NCI-H774 (cell line): ENCODE results near the gene ATRIP.
"Not testable (repeated sequence)": the region's sequence is repeated elsewhere in the genome, so short reads cannot be mapped to it uniquely, and the experiment has no call there.

ENCODE experiments used
- DNase-seq: peaks from one replicate; lab custom pipeline; 2025; lab: John Stamatoyannopoulos, UW

The ATRIP gene

DNA sequence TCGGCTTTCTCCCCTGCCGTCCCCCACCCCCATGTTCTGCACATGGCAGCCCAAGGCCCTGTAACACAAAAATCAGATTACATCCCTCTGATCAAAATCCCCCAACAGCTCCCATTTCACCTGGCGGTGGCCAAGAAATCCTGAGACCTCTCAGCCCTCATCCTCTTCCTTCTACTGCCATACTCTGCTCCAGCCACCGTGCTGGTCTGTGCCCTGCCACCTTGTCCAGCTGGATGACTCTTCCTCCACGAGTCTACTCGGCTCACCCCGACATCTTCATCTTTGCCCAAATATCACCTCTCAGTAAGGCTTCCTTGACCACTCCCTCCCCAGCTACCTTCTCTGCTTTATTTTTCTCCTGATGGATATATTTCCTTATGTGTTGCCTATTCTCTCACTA is 9.7 kb upstream of the ATRIP start:
- no peak for DNase-seq

DNA sequence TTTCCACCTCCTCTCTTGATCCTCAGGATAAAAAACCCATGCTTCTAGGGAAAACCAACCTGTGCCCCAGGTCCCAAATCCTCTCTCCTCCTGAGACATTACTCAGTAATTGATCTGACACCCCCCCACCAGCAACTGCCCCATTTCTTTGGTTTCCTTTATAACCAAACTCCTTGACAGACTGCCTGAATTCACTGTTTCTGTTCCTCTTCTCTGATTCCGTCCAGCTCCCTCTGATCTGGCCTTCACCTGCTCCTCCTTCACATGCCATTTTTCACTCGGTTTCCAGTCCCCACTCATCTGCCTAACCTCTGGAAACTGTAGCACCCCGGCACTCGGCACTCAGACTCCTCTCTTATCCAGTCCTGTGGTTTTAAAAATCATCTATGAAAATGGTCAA is 8.7 kb upstream of the ATRIP start:
- no peak for DNase-seq

DNA sequence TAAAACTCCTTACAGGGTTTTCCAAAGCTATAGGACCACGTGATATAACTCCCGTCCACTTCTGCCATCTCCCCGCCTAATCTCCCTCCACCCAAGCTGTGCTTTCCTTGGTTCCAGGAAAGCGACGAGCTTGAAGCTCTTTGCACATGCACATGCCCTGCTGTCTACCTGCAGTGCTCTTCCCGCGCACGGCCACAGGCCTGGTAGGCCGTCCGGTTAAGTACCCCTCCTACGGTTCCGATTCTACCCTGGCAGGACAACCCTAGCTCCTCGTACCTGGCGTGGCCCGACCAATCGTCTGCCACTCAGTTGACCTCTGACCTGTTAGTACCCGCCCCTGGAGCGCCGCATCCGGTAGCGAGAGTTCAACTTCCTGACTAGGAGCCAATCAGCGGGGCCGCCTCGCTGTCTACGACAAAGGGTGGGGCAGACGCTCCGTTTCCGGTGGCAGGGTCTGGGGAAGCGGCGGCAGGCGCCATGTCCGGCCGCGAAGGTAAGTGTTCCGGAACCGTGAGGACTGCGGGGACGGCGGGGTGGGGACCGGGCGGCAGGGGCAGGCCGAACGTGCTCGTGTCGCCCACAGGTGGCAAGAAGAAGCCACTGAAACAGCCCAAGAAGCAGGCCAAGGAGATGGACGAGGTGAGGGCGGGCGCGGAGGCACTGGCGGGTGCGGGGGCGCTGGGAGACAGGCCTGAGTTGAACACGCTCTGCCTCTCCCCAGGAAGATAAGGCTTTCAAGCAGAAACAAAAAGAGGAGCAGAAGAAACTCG is 6.5 kb upstream of the ATRIP start, which contains the start of the genes CCDC51 and TMA7:
CCDC51 (minus strand) TSS at position 300 of the 770 bp plus-strand sequence. CDS start 4,991 bp downstream, outside the sequence.
TMA7 (plus strand) TSS at position 438 of the 770 bp plus-strand sequence; CDS start at position 478, 40 bp downstream.
- DNase-seq: peak; percentile 91

DNA sequence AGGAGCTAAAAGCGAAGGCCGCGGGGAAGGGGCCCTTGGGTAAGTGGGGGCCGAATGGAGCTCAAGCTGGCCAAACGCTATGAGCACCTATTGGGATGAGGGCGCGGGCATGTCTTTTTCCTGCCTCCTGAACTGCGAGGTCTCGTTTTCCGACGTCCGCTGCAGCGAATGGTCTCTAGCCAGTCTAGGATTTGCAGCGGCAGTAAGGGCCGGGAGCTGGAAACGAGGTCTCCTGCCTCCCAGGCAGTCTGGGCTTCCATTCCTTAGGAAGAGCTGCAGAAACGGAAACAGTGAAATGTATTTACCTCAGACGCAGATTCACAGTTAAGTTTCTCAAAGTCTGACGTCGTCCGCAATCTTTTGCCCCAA is 6.0 kb upstream of the ATRIP start:
- DNase-seq: no peak

DNA sequence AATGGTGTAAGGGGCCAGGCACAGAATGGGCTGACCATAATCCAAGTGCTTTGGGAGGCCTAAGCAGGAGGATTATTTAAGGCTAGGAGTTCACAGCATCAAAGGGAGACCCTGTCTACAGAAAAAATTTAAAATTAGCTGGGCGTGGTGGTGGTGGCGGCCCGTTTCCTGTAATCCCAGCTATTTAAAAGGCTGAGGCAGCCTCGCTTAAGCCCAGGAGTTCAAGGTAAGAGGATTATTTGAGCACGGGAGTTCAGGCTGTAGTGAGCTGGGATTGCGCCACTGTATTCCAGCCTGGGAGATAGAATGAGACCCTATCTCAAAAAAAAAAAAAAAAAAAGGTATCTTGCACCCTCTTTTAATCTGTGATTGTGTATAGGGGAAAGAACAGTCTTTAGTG is 4.6 kb upstream of the ATRIP start:
- DNase-seq: no peak

DNA sequence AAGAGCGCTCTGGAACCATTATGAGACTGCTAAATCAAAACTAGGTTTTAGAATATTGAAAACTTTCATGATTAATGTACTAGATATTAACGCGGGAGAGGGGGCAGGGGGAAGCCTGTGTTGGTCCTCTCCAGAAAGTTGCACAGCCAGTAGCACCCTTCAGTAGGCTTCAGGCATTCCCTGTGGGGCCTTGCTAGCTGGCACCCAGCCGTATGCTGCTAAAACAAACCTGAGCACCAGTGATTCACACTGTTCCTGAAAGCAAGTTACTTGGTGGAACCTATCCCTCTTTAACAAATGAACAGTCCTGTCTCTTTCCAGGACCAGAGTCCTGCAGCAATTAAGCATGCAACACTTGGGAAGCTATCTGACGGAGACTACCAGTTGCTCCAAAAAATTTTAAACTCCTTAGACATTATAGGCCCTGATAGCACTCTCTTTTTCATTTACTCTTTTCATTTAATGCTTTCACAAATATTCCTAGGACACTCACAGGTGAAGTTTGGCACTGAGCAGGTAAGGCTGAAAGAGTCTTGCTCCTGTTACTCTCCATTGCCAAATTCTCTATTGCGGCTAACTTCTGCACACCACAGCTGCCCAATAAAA is 1.2 kb upstream of the ATRIP start:
- DNase-seq: no peak

DNA sequence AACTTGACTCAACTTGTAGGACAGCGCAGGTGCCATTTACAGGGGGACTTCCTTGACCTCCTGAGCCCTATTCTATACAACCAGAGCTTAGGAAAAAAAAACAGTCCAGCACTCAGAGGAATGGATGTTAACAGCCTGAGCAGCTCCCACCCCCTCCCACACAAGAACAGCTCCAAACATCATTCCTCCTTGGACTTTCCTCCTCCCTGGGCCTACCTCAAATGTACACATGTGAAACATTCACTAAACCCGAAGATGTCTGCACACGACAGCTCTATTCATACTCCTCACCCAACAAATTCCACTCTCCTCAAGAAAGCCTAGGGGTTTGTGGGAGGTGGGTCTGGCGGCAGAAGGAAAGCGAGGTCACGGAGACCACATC is 503 bp upstream of the ATRIP start:
- no peak for DNase-seq

DNA sequence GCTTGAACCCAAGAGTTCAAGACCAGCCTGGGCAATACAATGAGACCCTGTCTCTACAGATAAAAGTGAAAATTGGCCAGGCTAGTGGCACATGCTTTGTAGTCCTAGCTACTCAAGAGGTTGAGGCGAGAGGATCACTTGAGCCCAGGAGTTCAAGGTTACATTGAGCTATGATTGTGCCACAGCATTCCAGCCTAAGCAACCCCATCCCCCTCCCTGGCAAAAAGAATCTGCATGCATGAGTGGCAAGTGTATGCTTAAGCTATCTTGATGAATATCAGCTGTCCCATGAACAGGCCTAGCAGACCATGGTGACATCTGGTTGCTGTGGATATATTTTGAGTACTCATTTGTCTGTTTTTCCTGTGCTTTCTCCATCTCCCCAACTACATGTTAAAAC is 4.7 kb downstream of the ATRIP start:
- no peak for DNase-seq

DNA sequence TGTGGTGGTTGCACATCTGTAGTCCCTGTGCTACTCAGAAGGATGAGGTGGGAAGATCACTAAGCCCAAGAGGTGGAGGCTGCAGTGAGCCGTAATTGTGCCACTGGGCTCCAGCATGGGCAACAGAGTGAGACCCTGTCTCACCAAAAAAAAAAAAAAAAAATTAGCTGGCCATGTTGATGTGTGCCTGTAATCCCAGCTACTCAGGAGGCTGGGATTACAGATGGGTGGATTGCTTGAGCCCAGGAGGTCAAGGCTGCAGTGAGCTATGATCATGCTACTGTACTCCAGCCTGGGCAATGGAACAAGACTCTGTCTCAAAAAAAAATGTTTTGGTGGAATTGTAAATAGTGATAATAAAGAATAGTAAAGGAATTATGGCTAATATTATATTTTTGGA is 9.9 kb downstream of the ATRIP start:
- no peak for DNase-seq

DNA sequence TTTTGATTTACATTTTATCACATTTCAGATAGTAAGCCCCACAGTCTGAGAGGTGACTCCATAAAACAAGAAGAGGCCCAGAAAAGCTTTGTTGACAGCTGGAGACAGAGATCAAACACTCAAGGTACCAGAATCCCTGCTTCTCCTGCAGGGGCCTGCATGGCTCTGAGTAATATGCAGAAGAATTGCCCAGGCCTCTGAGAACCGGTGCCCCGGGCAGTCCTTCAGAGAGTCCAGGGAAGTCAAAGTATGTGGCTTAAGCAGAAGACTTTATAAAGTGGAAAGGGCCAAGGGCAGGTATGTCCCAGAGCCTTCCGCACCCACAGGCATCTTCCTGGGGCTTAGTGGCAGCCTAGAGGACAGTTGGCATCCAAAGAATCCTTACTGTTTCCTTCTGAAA is 12.8 kb downstream of the ATRIP start:
- DNase-seq: no peak

DNA sequence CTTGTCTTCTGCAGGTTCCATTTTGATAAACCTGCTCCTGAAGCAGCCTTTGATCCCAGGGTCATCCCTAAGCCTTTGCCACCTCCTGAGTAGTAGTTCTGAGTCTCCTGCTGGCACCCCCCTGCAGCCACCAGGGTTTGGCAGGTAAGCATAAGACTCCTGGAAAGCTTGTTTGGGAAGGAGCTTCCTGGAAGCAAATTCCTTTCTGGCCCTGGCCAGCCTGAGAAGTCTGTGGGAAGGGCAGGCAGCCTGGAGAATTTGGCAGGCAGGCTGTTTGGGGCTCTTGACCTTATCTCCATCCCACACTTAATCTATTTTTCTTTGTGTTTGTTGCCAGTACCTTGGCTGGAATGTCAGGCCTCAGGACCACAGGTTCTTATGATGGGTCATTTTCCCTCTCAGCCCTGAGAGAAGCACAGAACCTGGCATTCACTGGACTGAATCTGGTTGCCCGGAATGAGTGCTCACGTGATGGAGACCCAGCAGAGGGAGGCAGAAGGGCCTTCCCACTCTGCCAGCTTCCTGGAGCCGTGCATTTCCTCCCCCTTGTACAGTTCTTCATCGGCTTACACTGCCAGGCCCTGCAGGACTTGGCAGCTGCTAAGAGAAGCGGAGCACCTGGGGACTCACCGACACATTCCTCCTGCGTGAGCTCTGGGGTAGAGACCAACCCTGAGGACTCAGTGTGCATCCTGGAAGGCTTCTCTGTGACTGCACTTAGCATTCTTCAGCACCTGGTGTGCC is 13.4 kb downstream of the ATRIP start:
- no peak for DNase-seq

DNA sequence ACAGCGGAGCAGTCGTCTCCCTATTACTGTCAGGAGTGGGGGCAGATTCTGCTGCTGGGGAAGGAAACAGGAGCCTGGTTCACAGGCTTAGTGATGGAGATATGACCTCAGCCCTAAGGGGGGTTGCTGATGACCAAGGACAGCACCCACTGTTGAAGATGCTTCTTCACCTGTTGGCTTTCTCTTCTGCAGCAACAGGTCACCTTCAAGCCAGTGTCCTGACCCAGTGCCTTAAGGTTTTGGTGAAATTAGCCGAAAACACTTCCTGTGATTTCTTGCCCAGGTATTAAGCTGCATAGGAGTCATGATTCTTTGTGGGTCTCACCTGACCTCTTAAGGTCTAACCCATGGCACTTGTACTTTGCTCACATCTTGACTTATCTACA is 14.0 kb downstream of the ATRIP start:
- no peak for DNase-seq

DNA sequence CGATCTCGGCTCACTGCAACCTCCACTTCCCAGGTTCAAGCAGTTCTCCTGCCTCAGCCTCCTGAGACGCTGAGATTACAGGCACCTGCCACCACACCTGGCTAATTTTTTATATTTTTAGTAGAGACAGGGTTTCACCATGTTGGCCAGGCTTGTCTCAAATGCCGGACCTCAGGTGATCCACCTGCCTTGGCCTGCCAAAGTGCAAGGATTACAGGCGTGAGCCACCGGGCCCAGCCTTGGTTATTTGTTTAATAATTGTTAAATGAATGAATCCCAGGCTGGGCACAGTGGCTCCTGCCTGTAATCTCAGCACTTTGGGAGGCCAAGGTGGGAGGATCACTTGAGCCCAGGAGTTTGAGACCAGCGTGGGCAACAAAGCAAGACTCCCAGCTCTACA is 15.2 kb downstream of the ATRIP start:
- not testable (repeated sequence) for DNase-seq

DNA sequence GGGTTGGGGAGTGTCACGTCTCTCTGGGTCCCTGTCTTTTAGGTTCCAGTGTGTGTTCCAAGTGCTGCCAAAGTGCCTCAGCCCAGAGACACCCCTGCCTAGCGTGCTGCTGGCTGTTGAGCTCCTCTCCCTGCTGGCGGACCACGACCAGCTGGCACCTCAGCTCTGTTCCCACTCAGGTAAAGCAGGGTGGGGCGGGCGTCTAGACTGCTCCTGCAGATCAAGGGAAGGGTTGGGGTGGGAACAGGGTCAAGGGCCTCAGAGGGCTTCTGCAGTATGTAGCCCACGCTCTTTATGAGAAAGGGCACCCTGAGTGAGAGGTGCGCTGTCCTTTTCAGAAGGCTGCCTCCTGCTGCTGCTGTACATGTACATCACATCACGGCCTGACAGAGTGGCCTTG is 17.2 kb downstream of the ATRIP start:
- DNase-seq: no peak

DNA sequence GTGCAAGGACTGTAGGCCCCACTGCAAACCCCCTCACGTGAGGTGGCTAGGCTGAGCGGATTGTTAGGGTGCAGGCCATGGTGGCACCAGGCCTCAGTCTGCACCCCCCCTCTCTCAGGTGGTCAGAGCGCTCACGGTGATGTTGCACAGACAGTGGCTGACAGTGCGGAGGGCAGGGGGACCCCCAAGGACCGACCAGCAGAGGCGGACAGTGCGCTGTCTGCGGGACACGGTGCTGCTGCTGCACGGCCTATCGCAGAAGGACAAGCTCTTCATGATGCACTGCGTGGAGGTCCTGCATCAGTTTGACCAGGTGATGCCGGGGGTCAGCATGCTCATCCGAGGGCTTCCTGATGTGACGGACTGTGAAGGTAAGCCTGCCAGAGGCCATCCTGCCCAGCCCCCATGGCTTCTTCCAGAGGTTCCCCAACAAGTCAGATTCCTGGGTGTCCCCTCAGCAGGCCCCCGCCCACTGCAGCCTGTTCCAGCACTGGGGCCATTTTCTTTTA is 18.2 kb downstream of the ATRIP start:
- DNase-seq: no peak

DNA sequence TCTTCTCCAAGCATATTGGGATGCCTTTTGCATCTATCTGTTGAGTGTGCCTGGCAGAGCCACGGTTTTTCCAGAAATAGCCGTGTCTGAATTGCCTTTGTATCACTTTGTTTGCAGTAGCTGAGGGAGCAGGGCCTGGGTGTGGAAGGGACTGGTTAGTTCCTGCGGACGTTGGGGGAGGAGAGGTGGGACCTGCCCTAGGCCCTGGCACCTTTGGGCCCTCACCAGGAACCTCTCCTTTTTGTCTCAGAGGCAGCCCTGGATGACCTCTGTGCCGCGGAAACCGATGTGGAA is 18.6 kb downstream of the ATRIP start:
- no peak for DNase-seq

DNA sequence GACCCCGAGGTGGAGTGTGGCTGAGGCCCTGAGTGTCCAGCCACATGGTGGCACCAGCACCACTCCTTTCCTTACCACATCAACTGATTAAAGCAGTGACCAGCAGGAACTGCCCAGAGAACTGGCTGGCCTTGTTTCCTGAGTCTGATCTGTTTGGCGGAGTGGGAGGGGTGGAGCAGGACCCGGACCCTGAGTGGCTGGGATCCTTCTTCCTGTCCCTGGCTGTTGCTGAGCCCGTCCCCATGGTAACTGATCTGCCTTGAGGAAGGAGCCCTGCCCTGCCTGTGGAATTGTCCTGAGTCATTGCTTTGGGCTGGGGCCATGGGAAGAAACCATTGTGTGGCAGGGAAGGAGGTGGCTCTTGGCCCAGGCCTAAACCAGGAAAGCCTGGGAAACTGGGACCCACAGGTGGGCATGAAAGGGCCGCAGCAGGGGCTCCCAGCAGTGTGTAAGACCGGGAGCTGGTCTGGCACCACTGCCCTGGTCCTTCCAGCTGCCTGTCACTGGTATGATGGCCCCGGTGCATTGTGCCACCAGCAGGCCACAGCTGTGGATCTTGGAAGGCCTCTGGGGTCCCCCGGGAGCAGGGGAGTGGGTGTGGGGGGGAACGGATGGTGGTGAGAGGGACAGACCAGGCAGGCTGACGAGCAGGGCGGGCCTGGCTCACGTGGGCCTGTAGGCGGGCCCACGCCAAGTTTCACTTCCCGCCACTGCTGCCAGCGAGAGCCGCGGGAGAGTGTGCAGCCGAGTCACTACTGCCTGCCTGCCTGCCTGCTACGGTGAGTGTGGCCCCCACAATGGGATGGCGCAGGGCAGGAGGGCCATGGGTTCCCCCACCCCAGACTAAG is 19.2 kb downstream of the ATRIP start:
- peak; percentile 76 for DNase-seq

DNA sequence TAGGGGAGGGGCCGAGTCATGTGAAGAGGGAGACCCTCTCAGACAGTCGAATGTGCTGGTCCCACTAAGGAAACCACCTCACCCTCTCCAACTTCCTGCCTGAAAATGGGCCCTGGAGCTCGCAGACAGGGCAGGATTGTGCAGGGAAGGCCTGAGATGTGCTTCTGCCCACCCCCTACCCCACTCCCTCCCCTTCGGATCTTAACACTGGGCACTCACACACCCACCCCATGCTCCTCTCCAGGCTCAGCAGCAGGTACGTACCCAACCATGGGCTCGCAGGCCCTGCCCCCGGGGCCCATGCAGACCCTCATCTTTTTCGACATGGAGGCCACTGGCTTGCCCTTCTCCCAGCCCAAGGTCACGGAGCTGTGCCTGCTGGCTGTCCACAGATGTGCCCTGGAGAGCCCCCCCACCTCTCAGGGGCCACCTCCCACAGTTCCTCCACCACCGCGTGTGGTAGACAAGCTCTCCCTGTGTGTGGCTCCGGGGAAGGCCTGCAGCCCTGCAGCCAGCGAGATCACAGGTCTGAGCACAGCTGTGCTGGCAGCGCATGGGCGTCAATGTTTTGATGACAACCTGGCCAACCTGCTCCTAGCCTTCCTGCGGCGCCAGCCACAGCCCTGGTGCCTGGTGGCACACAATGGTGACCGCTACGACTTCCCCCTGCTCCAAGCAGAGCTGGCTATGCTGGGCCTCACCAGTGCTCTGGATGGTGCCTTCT is 20.0 kb downstream of the ATRIP start:
- no peak for DNase-seq

DNA sequence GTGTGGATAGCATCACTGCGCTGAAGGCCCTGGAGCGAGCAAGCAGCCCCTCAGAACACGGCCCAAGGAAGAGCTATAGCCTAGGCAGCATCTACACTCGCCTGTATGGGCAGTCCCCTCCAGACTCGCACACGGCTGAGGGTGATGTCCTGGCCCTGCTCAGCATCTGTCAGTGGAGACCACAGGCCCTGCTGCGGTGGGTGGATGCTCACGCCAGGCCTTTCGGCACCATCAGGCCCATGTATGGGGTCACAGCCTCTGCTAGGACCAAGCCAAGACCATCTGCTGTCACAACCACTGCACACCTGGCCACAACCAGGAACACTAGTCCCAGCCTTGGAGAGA is 20.5 kb downstream of the ATRIP start:
- DNase-seq: no peak

DNA sequence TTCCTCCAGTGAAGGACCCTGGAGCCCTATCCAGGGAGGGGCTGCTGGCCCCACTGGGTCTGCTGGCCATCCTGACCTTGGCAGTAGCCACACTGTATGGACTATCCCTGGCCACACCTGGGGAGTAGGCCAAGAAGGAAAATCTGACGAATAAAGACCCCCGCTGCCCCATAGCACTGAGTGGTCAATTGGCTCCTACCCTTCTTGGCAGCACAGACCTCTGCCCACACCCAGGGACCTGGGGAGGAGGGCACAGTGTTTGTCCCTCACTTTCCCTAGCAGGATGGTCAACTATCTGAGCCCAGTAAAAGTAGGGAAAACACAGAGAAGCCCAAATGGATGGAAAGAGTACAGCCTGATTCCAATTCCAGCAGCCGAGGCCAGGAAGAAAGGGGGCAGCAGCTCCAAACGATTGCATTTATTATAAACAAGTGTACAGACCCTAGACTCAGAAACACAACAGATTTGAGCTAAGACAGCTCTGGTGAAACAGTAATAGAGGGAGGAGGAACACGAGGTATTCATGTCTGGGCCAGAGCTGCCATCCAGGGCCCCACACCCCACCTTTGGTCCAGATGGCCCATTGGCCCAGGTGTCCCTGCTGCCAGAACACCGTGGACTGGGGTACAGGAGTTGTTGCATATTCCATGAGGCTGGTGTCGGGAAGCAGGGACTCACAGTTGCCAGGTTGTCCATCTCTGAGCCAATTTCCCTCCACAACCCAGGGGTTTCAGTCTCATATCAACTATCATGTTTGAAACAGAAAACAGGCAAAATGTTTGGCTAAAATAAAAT is 21.1 kb downstream of the ATRIP start:
- no peak for DNase-seq

DNA sequence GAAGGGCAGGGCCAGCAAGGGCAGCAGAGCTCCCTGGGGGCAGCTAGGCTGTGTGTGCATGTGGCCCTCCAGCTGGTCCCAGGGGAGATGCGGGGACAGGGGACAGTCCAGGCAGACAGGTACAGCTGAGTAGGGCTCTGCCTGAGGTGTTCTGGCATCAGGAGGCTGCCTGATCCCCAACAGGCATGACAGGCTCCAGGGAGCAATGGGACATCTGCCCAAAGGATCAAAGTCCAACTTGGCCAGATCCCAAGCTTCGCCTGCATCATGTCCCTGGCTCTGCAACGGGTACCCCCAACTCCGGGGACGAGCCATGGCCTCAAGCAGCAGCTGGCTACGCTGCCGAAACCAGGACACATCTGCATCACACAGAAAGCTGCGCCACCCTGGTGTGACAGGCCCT is 21.8 kb downstream of the ATRIP start:
- no peak for DNase-seq
